GM23338 (cell line): ENCODE measurements around the gene ATP8B4.

Source experiments
- EZH2phosphoT487 ChIP-seq: fragments of 200-600 bp; sonication (generic); IDR thresholded peaks from one replicate; pipeline ENCODE4 v1.8.1; 2018; ENCODE audit warnings: antibody characterized with exemption; ENCODE audit not compliant: unreplicated experiment
- TF ChIP-seq, protein P1 (sequence below), 2 experiments: fragments of 200-600 bp in 1 of 2; sonication (generic) in 1 of 2; conservative IDR thresholded peaks; 2 replicates each; pipeline versions ENCODE4 v1.5.1 to v1.6.1; 2016 to 2017; ENCODE audit warnings: antibody characterized with exemption in 2 of 2, low read depth in 2 of 2, mild to moderate bottlenecking in 2 of 2, moderate library complexity in 1 of 2

DNA sequence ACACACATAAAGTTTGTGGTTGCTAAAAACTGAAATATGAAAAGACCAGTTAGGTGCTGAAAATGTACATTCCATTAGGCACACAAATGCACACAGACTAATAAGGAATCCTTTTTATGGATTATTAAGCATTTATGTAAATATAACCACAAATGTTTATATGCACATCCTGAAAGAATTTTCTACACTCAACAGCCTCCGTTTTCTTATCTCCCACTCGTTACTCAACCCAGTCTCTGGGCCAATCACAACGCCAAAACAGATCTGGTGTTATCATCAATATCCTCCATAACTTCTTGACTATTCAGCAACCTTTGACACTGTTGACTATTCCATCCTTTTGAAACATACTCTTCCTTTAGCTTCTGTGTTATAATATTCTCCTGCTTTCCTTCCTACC is 136.4 kb downstream of the ATP8B4 start:
- TF ChIP-seq, protein P1, sequence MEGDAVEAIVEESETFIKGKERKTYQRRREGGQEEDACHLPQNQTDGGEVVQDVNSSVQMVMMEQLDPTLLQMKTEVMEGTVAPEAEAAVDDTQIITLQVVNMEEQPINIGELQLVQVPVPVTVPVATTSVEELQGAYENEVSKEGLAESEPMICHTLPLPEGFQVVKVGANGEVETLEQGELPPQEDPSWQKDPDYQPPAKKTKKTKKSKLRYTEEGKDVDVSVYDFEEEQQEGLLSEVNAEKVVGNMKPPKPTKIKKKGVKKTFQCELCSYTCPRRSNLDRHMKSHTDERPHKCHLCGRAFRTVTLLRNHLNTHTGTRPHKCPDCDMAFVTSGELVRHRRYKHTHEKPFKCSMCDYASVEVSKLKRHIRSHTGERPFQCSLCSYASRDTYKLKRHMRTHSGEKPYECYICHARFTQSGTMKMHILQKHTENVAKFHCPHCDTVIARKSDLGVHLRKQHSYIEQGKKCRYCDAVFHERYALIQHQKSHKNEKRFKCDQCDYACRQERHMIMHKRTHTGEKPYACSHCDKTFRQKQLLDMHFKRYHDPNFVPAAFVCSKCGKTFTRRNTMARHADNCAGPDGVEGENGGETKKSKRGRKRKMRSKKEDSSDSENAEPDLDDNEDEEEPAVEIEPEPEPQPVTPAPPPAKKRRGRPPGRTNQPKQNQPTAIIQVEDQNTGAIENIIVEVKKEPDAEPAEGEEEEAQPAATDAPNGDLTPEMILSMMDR (conservative IDR thresholded peaks at IDR 0.05; ENCODE audit: low read depth in 2 of 2) = no peak
- TF ChIP-seq EZH2phosphoT487 = no peak
